Vagina (tissue), 2 donors: ENCODE measurements around the gene DLG2.

ENCODE experiments used
- CTCF ChIP-seq, 3 experiments: fragments of 450-650 bp in 2 of 3; fragments of 200-600 bp in 1 of 3; sonication (generic) in 1 of 3; IDR thresholded peaks; one replicate each; pipeline ENCODE4 v1.5.1; 2017 to 2019; ENCODE audit warnings: antibody characterized with exemption in 3 of 3, mild to moderate bottlenecking in 2 of 3, moderate library complexity in 2 of 3
- POLR2A ChIP-seq, 2 donors: fragments of 450-650 bp; IDR thresholded peaks; one replicate each; pipeline ENCODE4 v1.6.1; 2017; ENCODE audit warnings: antibody characterized with exemption in 2 of 2, mild to moderate bottlenecking in 2 of 2, moderate library complexity in 2 of 2
- POLR2AphosphoS5 ChIP-seq, 2 donors: sonication (generic); formaldehyde crosslinking; IDR thresholded peaks; one replicate each; pipeline ENCODE4 v1.9.0; 2017; ENCODE audit warnings: antibody characterized with exemption in 2 of 2, mild to moderate bottlenecking in 2 of 2, low read depth in 1 of 2; ENCODE audit not compliant: insufficient read depth in 1 of 2

- TF ChIP-seq CTCF (IDR thresholded peaks at IDR 0.05) (no peak), POLR2AphosphoS5 (IDR thresholded peaks at IDR 0.05; ENCODE audit: insufficient read depth in 1 of 2, low read depth in 1 of 2) (no peak), POLR2A (IDR thresholded peaks at IDR 0.05) (no peak)
These were observed 581.4 kb downstream of the DLG2 start for GRCh38 chr11:85045716-85046115.
